ENCODE results near the gene TAF12.

GRCh38 chr1:28631713-28632112 lies 11.2 kb downstream of the TAF12 start:
- TF ChIP-seq CTCF (conservative IDR thresholded peaks at IDR 0.05) (no peak), EZH2 (IDR thresholded peaks at IDR 0.05; ENCODE audit: low read depth) (no peak)

Measured in PC-9 (cell line).